K562 (cell line): ENCODE measurements around the gene GABRR2. TPM values are rescaled to one million over a fixed set of nuclear protein-coding genes. Genes with fewer than 3 reads are reported as not detected.

Experiments used
- BCLAF1 ChIP-seq, 2 experiments: fragments of 450-650 bp in 1 of 2; IDR thresholded peaks; 2 replicates each; pipeline ENCODE4 v1.6.1; 2011 to 2017; ENCODE audit warnings: low read depth in 2 of 2, antibody characterized with exemption in 1 of 2, borderline replicate concordance in 1 of 2, low read length in 1 of 2, mild to moderate bottlenecking in 1 of 2, mixed read lengths in 1 of 2; ENCODE audit not compliant: control insufficient read depth in 1 of 2
- CBFA2T2 ChIP-seq: fragments of 450-650 bp; conservative IDR thresholded peaks from 2 replicates; pipeline ENCODE4 v1.6.1; 2017; ENCODE audit warnings: mild to moderate bottlenecking
- EGR1 ChIP-seq: fragments of 450-650 bp; conservative IDR thresholded peaks from 2 replicates; pipeline ENCODE4 v1.6.1; 2017; ENCODE audit warnings: mild to moderate bottlenecking
- ETV1 ChIP-seq: fragments of 450-650 bp; conservative IDR thresholded peaks from 2 replicates; pipeline ENCODE4 v1.6.1; 2016; ENCODE audit warnings: missing genetic modification characterization, control low read depth, low read depth, missing compliant biosample characterization
- GTF2E2 ChIP-seq: fragments of 200-800 bp; sonication (Bioruptor generic); IDR thresholded peaks from 2 replicates; pipeline ENCODE4 v1.6.1; 2016; ENCODE audit warnings: missing genetic modification characterization, missing compliant biosample characterization
- MECOM ChIP-seq: fragments of 250-450 bp; sonication (Bioruptor Pico); IDR thresholded peaks from 2 replicates; pipeline ENCODE4 v1.8.0; 2022; ENCODE audit warnings: inconsistent platforms
- NR3C1 ChIP-seq: sonication (generic); formaldehyde crosslinking; IDR thresholded peaks from 2 replicates; pipeline ENCODE4 v1.8.1; 2022; ENCODE audit warnings: missing genetic modification reagents
- NRF1 ChIP-seq, 2 experiments: fragments of 450-650 bp; IDR thresholded peaks in 1 of 2; conservative IDR thresholded peaks in 1 of 2; 2 replicates each; pipeline ENCODE4 v1.6.1; 2014; ENCODE audit warnings: mild to moderate bottlenecking in 2 of 2
- ZBTB34 ChIP-seq: fragments of 250-450 bp; sonication (Bioruptor Pico); IDR thresholded peaks from 2 replicates; pipeline ENCODE4 v1.8.0; 2021; ENCODE audit warnings: mild to moderate bottlenecking, moderate library complexity
- ZHX1 ChIP-seq: fragments of 150-350 bp; conservative IDR thresholded peaks from 2 replicates; pipeline ENCODE4 v1.6.1; 2014; ENCODE audit warnings: low read length
- ZNF407 ChIP-seq: fragments of 450-650 bp; IDR thresholded peaks from 2 replicates; pipeline ENCODE4 v1.6.1; 2016; ENCODE audit warnings: low read depth
- ZNF436 ChIP-seq: fragments of 250-450, 450-650 bp; sonication (Bioruptor Pico); formaldehyde crosslinking; IDR thresholded peaks from 2 replicates; pipeline ENCODE4 v1.7.0; 2020; ENCODE audit warnings: mild to moderate bottlenecking
- ZNF586 ChIP-seq: fragments of 450-650 bp; formaldehyde crosslinking; conservative IDR thresholded peaks from 2 replicates; pipeline ENCODE4 v1.4.0; 2020; ENCODE audit warnings: mild to moderate bottlenecking, moderate library complexity
- polyA plus RNA-seq, 8 experiments: library from polyadenylated mRNA; depleted of rRNA in 4 of 8; stranded (reverse) in 5 of 8; unstranded in 3 of 8; fragments of >200 nt; fragmentation: Nextera tagmentation in 2 of 8; fragmentation: Illumina TruSeq in 1 of 8; extraction: Ambion mirVana in 2 of 8; extraction: Trizol in 1 of 8; gene quantifications; 2 replicates each; pipeline versions ENCODE4 v1.2.1 to v1.2.3, GENCODE V29; 2011 to 2014; ENCODE audit warnings: inconsistent platforms in 1 of 8, missing spikeins in 1 of 8
- total RNA-seq, 7 experiments: library from RNA; depleted of rRNA in 6 of 7; stranded (reverse); fragments of >200 nt in 6 of 7; fragmentation: Illumina TruSeq in 2 of 7; extraction: Trizol in 2 of 7; gene quantifications; 2 replicates each; pipeline versions ENCODE4 v1.2.1 to v1.2.3, GENCODE V29; 2011 to 2021; ENCODE audit warnings: low replicate concordance in 1 of 7

GABRR2 gene
- total and polyA plus RNA-seq, 9 of the 15 experiments (the other 6 are each of a cell fraction or from before 2014, with no cell fraction given) = 0.09 to 0.13 (median 0.10) TPM; not detected in 6

- no peak for TF ChIP-seq NRF1 (conservative IDR thresholded peaks at IDR 0.05 in 1 of 2, IDR thresholded peaks at IDR 0.05 in 1 of 2)
- no peak for TF ChIP-seq MECOM
- TF ChIP-seq ZNF436 (CRISPR knock-in tag) = no peak
- no peak for TF ChIP-seq ZHX1
- TF ChIP-seq ETV1 (tag) = no peak
- TF ChIP-seq ZNF586 = no peak
- no peak for TF ChIP-seq ZBTB34 (CRISPR knock-in tag)
- TF ChIP-seq CBFA2T2 = no peak
- TF ChIP-seq ZNF407 = no peak
- no peak for TF ChIP-seq NR3C1 (CRISPR knock-in tag)
- TF ChIP-seq EGR1 = no peak
- 0 out of 2 replicates have a peak, but pooled peaks have one; percentile 67 for TF ChIP-seq GTF2E2 (tag)
- no peak for TF ChIP-seq BCLAF1 (IDR thresholded peaks at IDR 0.05; ENCODE audit: borderline replicate concordance in 1 of 2, control insufficient read depth in 1 of 2, low read depth in 2 of 2, low read length in 1 of 2)
Measured at GRCh38 chr6:89353118-89353556, 38.0 kb upstream of the GABRR2 start (continued).
